K562 treated with DMSO at 1 percent for 12 hours (cell line): ENCODE measurements around the gene FCRL3. TPM values are rescaled to one million over a fixed set of nuclear protein-coding genes. Genes with fewer than 3 reads are reported as not detected.

ENCODE experiments used
- total RNA-seq: library from RNA; unstranded; fragments of 300-600 nt; gene quantifications from 2 replicates; pipeline ENCODE4 v1.2.3, GENCODE V29; 2022; ENCODE audit not compliant: insufficient read depth

FCRL3 gene, protein sequence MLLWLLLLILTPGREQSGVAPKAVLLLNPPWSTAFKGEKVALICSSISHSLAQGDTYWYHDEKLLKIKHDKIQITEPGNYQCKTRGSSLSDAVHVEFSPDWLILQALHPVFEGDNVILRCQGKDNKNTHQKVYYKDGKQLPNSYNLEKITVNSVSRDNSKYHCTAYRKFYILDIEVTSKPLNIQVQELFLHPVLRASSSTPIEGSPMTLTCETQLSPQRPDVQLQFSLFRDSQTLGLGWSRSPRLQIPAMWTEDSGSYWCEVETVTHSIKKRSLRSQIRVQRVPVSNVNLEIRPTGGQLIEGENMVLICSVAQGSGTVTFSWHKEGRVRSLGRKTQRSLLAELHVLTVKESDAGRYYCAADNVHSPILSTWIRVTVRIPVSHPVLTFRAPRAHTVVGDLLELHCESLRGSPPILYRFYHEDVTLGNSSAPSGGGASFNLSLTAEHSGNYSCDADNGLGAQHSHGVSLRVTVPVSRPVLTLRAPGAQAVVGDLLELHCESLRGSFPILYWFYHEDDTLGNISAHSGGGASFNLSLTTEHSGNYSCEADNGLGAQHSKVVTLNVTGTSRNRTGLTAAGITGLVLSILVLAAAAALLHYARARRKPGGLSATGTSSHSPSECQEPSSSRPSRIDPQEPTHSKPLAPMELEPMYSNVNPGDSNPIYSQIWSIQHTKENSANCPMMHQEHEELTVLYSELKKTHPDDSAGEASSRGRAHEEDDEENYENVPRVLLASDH
- total RNA-seq: not detected in 2 replicates

GRCh38 chr1:157700732-157701131 lies at the start of gene FCRL3:
Gene FCRL3 (minus strand): TSS chr1:157700769. CDS start chr1:157700489, 280 bp downstream.

Other genes starting within 250 kb of the FCRL3 start
- gene FCRL5, start 148.3 kb downstream of the FCRL3 start, total RNA-seq: not detected in 2 replicates
- gene FCRL4, start 102.7 kb downstream of the FCRL3 start, total RNA-seq: not detected in 2 replicates
- gene FCRL2, start 76.4 kb upstream of the FCRL3 start, total RNA-seq: not detected in 2 replicates
- not detected in 2 replicates for gene FCRL1, start 119.4 kb upstream of the FCRL3 start, total RNA-seq
- gene CD5L, start 141.0 kb upstream of the FCRL3 start, total RNA-seq: not detected in 2 replicates